HepG2 (cell line): ENCODE results near the gene GPR152. TPM values are rescaled to one million over a fixed set of nuclear protein-coding genes. Genes with fewer than 3 reads are reported as not detected.
"Not testable (repeated sequence)": the region's sequence is repeated elsewhere in the genome, so short reads cannot be mapped to it uniquely, and the experiment has no call there.

Source experiments
- ATAC-seq: fragments of 200-7000 bp; cut with Tn5 transposase; 3 replicates; pipeline ENCODE4 v1.9.1; 2020; ENCODE audit warnings: mild to moderate bottlenecking, moderate library complexity
- BruUV-seq: library from RNA; stranded (reverse); fragments of 400-500 nt; replicated peaks from 2 replicates; lab custom pipeline; 2021; lab: Mats Ljungman, UMichigan
- CTCF ChIA-PET: fragments of 300-600 bp; formaldehyde crosslinking; extraction: SDS; loops from one replicate; lab custom pipeline; 2021; ENCODE audit warnings: low total read pairs, inconsistent platforms, low intra/inter-chr PET ratio; lab: Yijun Ruan, JAX
- POLR2A ChIA-PET: fragments of 350-600 bp; sonication (Branson Sonifier 250); formaldehyde crosslinking; loops from one replicate; lab custom pipeline; 2020; ENCODE audit warnings: antibody characterized with exemption, inconsistent platforms; lab: Yijun Ruan, JAX
- DNase-seq: peaks from one replicate; pipeline ENCODE4 v3.0.0-alpha.2; 2015; ENCODE audit warnings: low spot score
- FAIRE-seq: peaks from 3 replicates; lab custom pipeline; 2011; peaks lifted over from hg19 to GRCh38; lab: Jason Lieb, UNC
- H2AFZ ChIP-seq: one replicate; pipeline ENCODE4 v1.6.1; 2011; ENCODE audit warnings: low read length, inconsistent platforms
- H3K27ac ChIP-seq: fragments of 300-600 bp; 3 replicates; pipeline ENCODE4 v1.8.0; 2011; ENCODE audit warnings: mixed run types, mild to moderate bottlenecking, mixed read lengths, low read length, inconsistent platforms; ENCODE audit not compliant: insufficient read depth; ENCODE audit errors: extremely low read length
- H3K27me3 ChIP-seq, 2 experiments: fragments of 200-600 bp in 1 of 2; 2 replicates in 1 of 2; 3 replicates in 1 of 2; pipeline versions ENCODE4 v1.6.0 to v1.8.0; 2011; ENCODE audit warnings: low read length in 2 of 2, mild to moderate bottlenecking in 2 of 2, moderate library complexity in 2 of 2, inconsistent platforms in 1 of 2; ENCODE audit not compliant: insufficient read depth in 2 of 2, control insufficient read depth in 1 of 2
- H3K36me3 ChIP-seq, 2 experiments: fragments of 200-600 bp in 1 of 2; replicated peaks in 1 of 2; 2 replicates in 1 of 2; 3 replicates in 1 of 2; pipeline versions ENCODE4 v1.5.1 to v1.8.0; 2011; ENCODE audit warnings: low read length in 2 of 2, inconsistent platforms in 1 of 2; ENCODE audit not compliant: insufficient read depth in 2 of 2, control insufficient read depth in 1 of 2
- H3K4me1 ChIP-seq: 2 replicates; pipeline ENCODE4 v1.5.1; 2012; ENCODE audit warnings: low read length, inconsistent platforms; ENCODE audit not compliant: insufficient read depth
- H3K4me2 ChIP-seq: 2 replicates; pipeline ENCODE4 v1.6.0; 2011; ENCODE audit warnings: low read depth, low read length, inconsistent platforms
- H3K4me3 ChIP-seq, 3 experiments: fragments of 200-600 bp in 1 of 3; sonication (generic), shearing (Covaris generic) in 1 of 3; replicated peaks in 1 of 3; 2 replicates each; pipeline ENCODE4 v1.5.1; 2011 to 2016; ENCODE audit warnings: low read length in 3 of 3, inconsistent platforms in 2 of 3, low read depth in 2 of 3, mild to moderate bottlenecking in 2 of 3, control low read depth in 1 of 3, mixed read lengths in 1 of 3; ENCODE audit not compliant: insufficient read depth in 1 of 3
- H3K79me2 ChIP-seq: one replicate; pipeline ENCODE4 v1.6.1; 2011; ENCODE audit warnings: low read length, inconsistent platforms; ENCODE audit not compliant: insufficient read depth
- H3K9ac ChIP-seq: 2 replicates; pipeline ENCODE4 v1.6.0; 2011; ENCODE audit warnings: mild to moderate bottlenecking, low read depth, low read length, inconsistent platforms; ENCODE audit not compliant: insufficient read depth
- H3K9me3 ChIP-seq: 2 replicates; pipeline ENCODE4 v1.5.1; 2012; ENCODE audit warnings: mild to moderate bottlenecking, low read length
- H4K20me1 ChIP-seq: 2 replicates; pipeline ENCODE4 v1.6.0; 2011; ENCODE audit warnings: inconsistent platforms, mild to moderate bottlenecking, low read length, moderate library complexity; ENCODE audit not compliant: insufficient read depth
- PATZ1 ChIP-seq: sonication (generic); formaldehyde crosslinking; IDR thresholded peaks from 2 replicates; pipeline ENCODE4 v1.4.0; 2020; ENCODE audit warnings: missing genetic modification reagents
- ZNF121 ChIP-seq: sonication (generic); formaldehyde crosslinking; IDR thresholded peaks from 2 replicates; pipeline ENCODE4 v1.5.0; 2020; ENCODE audit warnings: mild to moderate bottlenecking, missing genetic modification reagents
- ZNF770 ChIP-seq: sonication (generic); formaldehyde crosslinking; IDR thresholded peaks from 2 replicates; pipeline ENCODE4 v1.5.0; 2020; ENCODE audit warnings: mild to moderate bottlenecking, missing genetic modification reagents
- WGBS: methylation state at CpG from one replicate; pipeline ENCODE4 v1.1.6; 2017; ENCODE audit warnings: low lambda C conversion rate; 5-methylcytosine and 5-hydroxymethylcytosine counted together
- in situ Hi-C: cut with HindIII; loops from 2 replicates; pipeline ENCODE4 v1.10.0; 2017; ENCODE audit warnings: low pct_unique_long_range_greater_than_20kb; ENCODE audit not compliant: extremely low pct_ligation_motif_present
- intact Hi-C: fragments of 100-400 bp; cut with micrococcal nuclease; formaldehyde crosslinking; loops from one replicate; pipeline ENCODE4 v1.10.0; 2022; ENCODE audit not compliant: unreplicated experiment
- polyA plus RNA-seq, 8 experiments: library from polyadenylated mRNA; depleted of rRNA in 3 of 8; stranded (reverse) in 7 of 8; unstranded in 1 of 8; fragments of >200 nt; fragmentation: Illumina TruSeq in 4 of 8; extraction: Trizol in 4 of 8; gene quantifications; 2 replicates each; pipeline versions ENCODE4 v1.2.1 to v1.2.3, GENCODE V29; 2011 to 2016; ENCODE audit warnings: low read depth in 4 of 8, missing spikeins in 1 of 8, mixed read lengths in 1 of 8; ENCODE audit not compliant: insufficient read depth in 1 of 8
- total RNA-seq, 5 experiments: library from RNA; depleted of rRNA; stranded (reverse); fragments of >200 nt; fragmentation: Illumina TruSeq; extraction: Trizol; gene quantifications; 2 replicates each; pipeline ENCODE4 v1.2.3, GENCODE V29; 2016; ENCODE audit warnings: low read depth in 1 of 5

Gene GPR152
- total and polyA plus RNA-seq, 2 of the 13 experiments (the other 11 are each of a cell fraction or from before 2014, with no cell fraction given), result not detected

GRCh38 chr11:67465530-67465929, 13.0 kb upstream of the GPR152 start:
- H3K27me3 ChIP-seq, H3K36me3 ChIP-seq, DNase-seq, intact Hi-C loops, FAIRE-seq, H3K79me2 ChIP-seq, CTCF ChIA-PET, H3K9me3 ChIP-seq, H2AFZ ChIP-seq, BruUV-seq, H4K20me1 ChIP-seq, ATAC-seq: not testable (repeated sequence)
- TF ChIP-seq ZNF121 (CRISPR knock-in tag) (peak; percentile 51; the same call in 1 of the 2 replicates), PATZ1 (CRISPR knock-in tag) (peak; percentile 26; the same call in 1 of the 2 replicates), ZNF770 (CRISPR knock-in tag) (peak; percentile 70)
- in situ Hi-C loops, result loop anchor here (5.0 kb wide), 1 partner anchor 63 kb away; the partner anchor contains the start of genes PPP1CA and TBC1D10C
- peak overlapping the region; percentile 74 for H3K4me2 ChIP-seq
- peak overlapping the region; percentile 64 for H3K27ac ChIP-seq
- H3K4me1 ChIP-seq, result peaks cover 50% of the 10 kb centered on the region
- peak overlapping the region; percentile 73 for H3K9ac ChIP-seq
- POLR2A ChIA-PET, result interaction anchor here (0.6 to 2.5 kb wide), 11 partner anchors 8 to 185 kb away, joined by 3 to 16 read pairs (median 4); partner anchors contain the start of genes ACY3, AIP, CORO1B and PPP1CA
- WGBS, result 83% methylated on average over 2 of the region's 2 CpGs
- H3K4me3 ChIP-seq, result peak overlapping the region; percentile 57 to 97 (median 80)
